GM20000 (cell line): ENCODE data around the gene SLC47A2.

ENCODE experiments used
- DNase-seq: peaks from one replicate; pipeline ENCODE4 v3.0.0; 2012; ENCODE audit warnings: low spot score
- CTCF ChIP-seq: IDR thresholded peaks from 2 replicates; pipeline ENCODE4 v1.5.1; 2012; ENCODE audit warnings: mild to moderate bottlenecking, control low read depth; ENCODE audit errors: extremely low read depth, missing control alignments

Gene SLC47A2

DNA sequence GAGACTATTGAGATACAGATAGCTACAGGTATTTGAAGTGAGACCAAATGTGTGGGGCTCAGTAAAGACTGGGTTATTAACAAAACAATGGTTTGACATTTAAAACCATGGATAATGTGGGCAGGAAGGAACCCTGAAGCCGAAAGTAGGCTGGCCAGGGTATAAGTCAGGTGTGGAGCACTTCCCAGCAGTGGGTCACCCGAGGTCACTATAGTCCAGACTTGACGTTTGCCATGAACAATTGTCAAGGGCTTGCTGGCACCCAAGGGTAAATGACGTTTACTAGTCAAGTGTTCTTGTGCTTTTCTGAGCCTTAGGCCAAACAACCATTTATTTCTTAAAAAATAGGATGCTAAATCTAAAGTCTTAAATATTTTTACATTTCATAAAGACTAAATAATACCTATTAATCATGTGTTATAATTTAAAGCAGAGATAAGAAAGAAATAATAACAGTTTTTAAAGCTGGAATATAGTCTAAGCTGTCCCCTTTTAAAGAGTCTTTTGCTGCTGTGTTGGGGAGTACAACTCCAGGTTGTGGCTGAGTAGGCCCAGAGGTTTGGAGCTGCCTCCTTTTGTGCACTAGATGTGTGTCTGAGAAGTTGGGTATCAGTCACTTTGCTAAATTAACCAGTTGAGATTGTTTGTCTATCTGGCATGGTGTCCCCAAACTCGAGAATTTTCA lies 52.1 kb downstream of the SLC47A2 start:
- no peak for TF ChIP-seq CTCF
- no peak for DNase-seq

DNA sequence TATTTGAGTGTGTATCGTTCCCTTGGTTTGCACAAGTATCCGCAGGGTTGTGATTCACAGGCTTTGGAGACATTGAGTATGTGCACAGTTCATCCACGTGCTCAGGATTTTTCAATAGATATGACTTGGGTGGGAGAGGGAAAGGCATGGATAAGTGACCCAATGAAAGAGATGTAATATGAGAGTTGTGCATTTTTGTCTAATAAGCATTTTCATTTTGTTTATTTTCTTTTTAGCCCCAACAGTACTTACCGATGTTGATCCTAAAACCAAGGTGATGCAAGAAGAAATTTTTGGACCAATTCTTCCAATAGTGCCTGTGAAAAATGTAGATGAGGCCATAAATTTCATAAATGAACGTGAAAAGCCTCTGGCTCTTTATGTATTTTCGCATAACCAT lies 53.3 kb downstream of the SLC47A2 start:
- DNase-seq, result no peak
- TF ChIP-seq CTCF, result no peak

DNA sequence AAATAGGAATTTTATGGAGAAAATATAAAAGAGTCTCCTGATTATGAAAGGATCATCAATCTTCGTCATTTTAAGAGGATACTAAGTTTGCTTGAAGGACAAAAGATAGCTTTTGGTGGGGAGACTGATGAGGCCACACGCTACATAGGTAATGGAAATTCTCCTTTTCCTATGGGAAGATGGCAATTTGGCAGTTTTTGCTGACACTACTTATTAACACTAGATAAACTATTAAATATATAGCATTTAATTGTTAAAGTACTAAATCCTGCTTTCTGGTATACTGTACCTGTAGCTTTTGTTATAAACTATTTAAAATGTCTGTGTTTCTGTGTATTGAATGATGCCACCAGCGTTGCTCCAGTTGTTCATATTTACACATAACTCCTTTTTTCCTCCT lies 55.3 kb downstream of the SLC47A2 start:
- no peak for TF ChIP-seq CTCF
- no peak for DNase-seq

GRCh38 chr17:19660219-19660870 lies 56.0 kb downstream of the SLC47A2 start:
- no peak for TF ChIP-seq CTCF
- DNase-seq, result no peak

DNA sequence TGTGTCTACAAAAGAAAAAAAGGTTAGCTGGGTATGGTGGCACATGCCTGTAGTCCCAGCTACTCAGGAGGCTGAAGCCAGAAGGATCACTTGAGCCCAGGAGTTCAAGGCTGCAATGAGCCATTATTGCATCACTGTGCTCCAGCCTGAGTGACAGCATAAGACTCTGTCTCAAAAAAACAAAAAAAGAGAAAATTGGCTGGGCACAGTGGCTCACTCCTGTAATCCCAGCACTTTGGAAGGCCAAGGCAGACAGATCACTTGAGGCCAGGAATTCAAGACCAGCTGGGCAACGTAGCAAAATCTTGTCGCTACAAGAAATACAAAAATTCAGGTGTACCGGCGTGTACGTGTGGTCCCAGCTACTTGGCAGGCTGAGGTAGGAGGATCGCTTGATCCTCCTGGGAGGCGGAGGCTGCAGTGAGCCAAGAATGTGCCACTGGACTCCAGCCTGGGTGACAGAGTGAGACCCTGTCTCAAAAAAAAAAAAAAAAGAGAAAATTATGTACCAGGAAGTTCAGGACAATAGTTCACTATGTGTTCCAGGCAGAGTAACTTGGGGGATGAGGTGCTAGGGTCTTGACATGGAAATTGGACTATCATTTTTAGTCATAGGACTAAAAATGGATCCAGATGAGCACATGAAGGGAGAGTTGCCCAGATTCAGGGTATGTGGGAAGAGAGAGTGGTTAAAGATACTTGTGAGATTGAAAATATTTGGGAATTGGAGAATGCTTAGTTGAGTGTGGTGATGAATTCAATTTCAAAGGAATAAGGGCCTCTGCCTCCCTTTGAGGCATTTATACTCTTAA lies 56.8 kb downstream of the SLC47A2 start:
- TF ChIP-seq CTCF, result no peak
- DNase-seq, result no peak

DNA sequence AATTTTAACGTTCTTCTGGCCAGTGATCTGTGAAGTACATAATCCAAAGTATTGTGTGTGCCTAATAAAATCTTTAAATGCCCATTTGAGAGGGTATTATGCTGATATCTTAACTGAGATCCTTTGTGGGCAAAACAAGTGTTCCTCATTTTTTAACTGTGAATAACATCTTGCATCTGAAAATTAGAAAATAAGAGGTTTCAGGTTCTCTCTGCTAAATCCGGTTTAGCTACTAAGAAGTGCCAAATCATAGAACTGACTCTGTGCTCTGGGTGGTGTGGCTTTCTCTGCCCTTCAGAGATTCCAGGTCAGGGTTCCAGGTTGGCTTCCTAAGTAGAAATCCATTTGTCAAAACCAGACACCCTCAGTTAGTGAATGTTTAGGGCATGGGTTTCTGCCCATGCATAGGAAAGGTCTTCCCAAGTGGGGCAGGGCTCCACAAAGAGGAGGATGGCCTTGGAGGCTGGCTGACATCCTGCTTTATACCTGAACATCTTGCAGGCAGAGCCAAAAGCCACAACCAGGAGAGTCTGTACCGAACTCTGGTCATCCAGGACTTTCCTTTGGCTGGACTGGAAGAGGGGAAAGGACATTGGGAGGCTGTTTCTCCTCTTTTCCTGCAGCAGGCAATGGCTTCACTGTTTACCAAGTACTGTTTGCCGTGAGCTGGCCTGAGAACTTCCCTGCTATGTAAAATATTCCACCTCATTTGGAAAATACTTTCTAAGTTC lies 59.4 kb downstream of the SLC47A2 start:
- DNase-seq, result no peak
- no peak for TF ChIP-seq CTCF
